Neural cell (in vitro differentiated cells): ENCODE measurements around the gene IFRD2. TPM values are rescaled to one million over a fixed set of nuclear protein-coding genes. Genes with fewer than 3 reads are reported as not detected.

Source experiments
- H2AFZ ChIP-seq: fragments of 200-600, 300-800 bp; sonication (generic), shearing (Covaris generic); 2 replicates; pipeline ENCODE4 v1.6.0; 2014; ENCODE audit warnings: low read depth, mild to moderate bottlenecking, antibody characterized with exemption, low read length, moderate library complexity
- H3F3A ChIP-seq: fragments of 200-600 bp; shearing (Covaris generic); 2 replicates; pipeline ENCODE4 v1.6.1; 2016; ENCODE audit warnings: mild to moderate bottlenecking, moderate library complexity, mixed read lengths, antibody characterized with exemption, low read length; ENCODE audit not compliant: insufficient read depth, poor library complexity, severe bottlenecking
- H3K27ac ChIP-seq: fragments of 200-600, 300-800 bp; sonication (generic), shearing (Covaris generic); 2 replicates; pipeline ENCODE4 v1.5.1; 2014; ENCODE audit warnings: mild to moderate bottlenecking, low read length, moderate library complexity
- H3K27me3 ChIP-seq: fragments of 300-800, 200-600 bp; sonication (generic), shearing (Covaris generic); 2 replicates; pipeline ENCODE4 v1.6.0; 2014; ENCODE audit warnings: mild to moderate bottlenecking, low read depth, low read length, moderate library complexity; ENCODE audit not compliant: insufficient read depth
- H3K36me3 ChIP-seq: fragments of 300-800, 200-600 bp; sonication (generic), shearing (Covaris generic); 2 replicates; pipeline ENCODE4 v1.5.1; 2014; ENCODE audit warnings: mild to moderate bottlenecking, antibody characterized with exemption, low read length, moderate library complexity; ENCODE audit not compliant: insufficient read depth
- H3K4me2 ChIP-seq: fragments of 300-800, 200-600 bp; sonication (generic), shearing (Covaris generic); 2 replicates; pipeline ENCODE4 v1.6.0; 2014; ENCODE audit warnings: mild to moderate bottlenecking, low read length
- H3K4me3 ChIP-seq: fragments of 300-800, 200-600 bp; sonication (generic), shearing (Covaris generic); 2 replicates; pipeline ENCODE4 v1.5.1; 2014; ENCODE audit warnings: mild to moderate bottlenecking, low read length, moderate library complexity
- H3K79me2 ChIP-seq: fragments of 200-600 bp; shearing (Covaris generic); replicated peaks from 2 replicates; pipeline ENCODE4 v1.6.0; 2014; ENCODE audit warnings: mild to moderate bottlenecking, low read length, moderate library complexity; ENCODE audit not compliant: insufficient read depth
- H3K9ac ChIP-seq: fragments of 300-800, 200-600 bp; sonication (generic), shearing (Covaris generic); 2 replicates; pipeline ENCODE4 v1.6.1; 2016; ENCODE audit warnings: mild to moderate bottlenecking, low read length, mixed read lengths
- H3K9me2 ChIP-seq: fragments of 200-600 bp; shearing (Covaris generic); 2 replicates; pipeline ENCODE4 v1.6.1; 2016; ENCODE audit warnings: mild to moderate bottlenecking, low read length, mixed read lengths; ENCODE audit not compliant: insufficient read depth
- H3K9me3 ChIP-seq: fragments of 200-600, 300-800 bp; sonication (generic), shearing (Covaris generic); 2 replicates; pipeline ENCODE4 v1.6.1; 2016; ENCODE audit warnings: mild to moderate bottlenecking, mixed run types, low read length, moderate library complexity, mixed read lengths
- H4K20me1 ChIP-seq: fragments of 200-600 bp; shearing (Covaris generic); 2 replicates; pipeline ENCODE4 v1.6.1; 2016; ENCODE audit warnings: mild to moderate bottlenecking, mixed run types; ENCODE audit not compliant: insufficient read depth
- CTCF ChIP-seq: fragments of 450-650 bp; IDR thresholded peaks from 2 replicates; pipeline ENCODE4 v1.5.1; 2014; ENCODE audit warnings: antibody characterized with exemption, mild to moderate bottlenecking, moderate library complexity; ENCODE audit not compliant: poor library complexity, severe bottlenecking
- EP300 ChIP-seq: fragments of 450-650 bp; conservative IDR thresholded peaks from 2 replicates; pipeline ENCODE4 v1.6.1; 2014; ENCODE audit warnings: antibody characterized with exemption, mild to moderate bottlenecking, moderate library complexity; ENCODE audit not compliant: poor library complexity, severe bottlenecking
- EZH2 ChIP-seq: fragments of 200-600, 300-800 bp; shearing (Covaris generic), sonication (generic); IDR thresholded peaks from 2 replicates; pipeline ENCODE4 v1.6.1; 2014; ENCODE audit warnings: antibody characterized with exemption, low read length, borderline replicate concordance, mild to moderate bottlenecking; ENCODE audit not compliant: insufficient read depth, poor library complexity, severe bottlenecking
- MXI1 ChIP-seq: fragments of 450-650 bp; conservative IDR thresholded peaks from 2 replicates; pipeline ENCODE4 v1.6.1; 2014; ENCODE audit warnings: antibody characterized with exemption, mild to moderate bottlenecking; ENCODE audit not compliant: poor library complexity, severe bottlenecking
- POLR2AphosphoS5 ChIP-seq: IDR thresholded peaks from 2 replicates; pipeline ENCODE4 v1.6.1; 2012
- RAD21 ChIP-seq: fragments of 450-650 bp; conservative IDR thresholded peaks from 2 replicates; pipeline ENCODE4 v1.6.1; 2014; ENCODE audit warnings: antibody characterized with exemption, mild to moderate bottlenecking, moderate library complexity
- REST ChIP-seq: IDR thresholded peaks from 2 replicates; pipeline ENCODE4 v1.6.1; 2012; ENCODE audit warnings: borderline replicate concordance
- SMC3 ChIP-seq: fragments of 450-650 bp; conservative IDR thresholded peaks from 2 replicates; pipeline ENCODE4 v1.6.1; 2014; ENCODE audit warnings: antibody characterized with exemption, mild to moderate bottlenecking, moderate library complexity; ENCODE audit not compliant: poor library complexity
- TAF1 ChIP-seq: IDR thresholded peaks from 2 replicates; pipeline ENCODE4 v1.6.1; 2012; ENCODE audit warnings: low read depth
- polyA plus RNA-seq: library from polyadenylated mRNA; depleted of rRNA; stranded (reverse); fragments of >200 nt; gene quantifications from 2 replicates; pipeline ENCODE4 v1.2.3, GENCODE V29; 2014

The IFRD2 gene
- polyA plus RNA-seq, 1 donor from 2014 or later = 41.8 TPM

GRCh38 chr3:50279255-50280016, 12.8 kb downstream of the IFRD2 start:
- H3K27ac ChIP-seq = no peak overlapping the region

GRCh38 chr3:50278880-50279224, 13.4 kb downstream of the IFRD2 start, which contains the start of gene LSMEM2:
TSS of gene LSMEM2 (plus strand) at chr3:50279087. CDS start at chr3:50279114, 27 bp downstream.
- Histone ChIP-seq H2AFZ (no peak within 1 kb of the TSS), H3K4me3 (no peak within 1 kb of the TSS), H3K9me3 (no peaks in the 10 kb centered on the region), H3K4me2 (no peak within 1 kb of the TSS), H3F3A (no peaks in the 10 kb centered on the region), H3K36me3 (no peaks in the 10 kb centered on the region), H3K9me2 (no peaks in the 10 kb centered on the region), H3K27ac (no peak within 1 kb of the TSS), H4K20me1 (no peaks in the 10 kb centered on the region), H3K79me2 (no peaks in the 10 kb centered on the region), H3K27me3 (peaks cover 23% of the 10 kb centered on the region), H3K9ac (no peak within 1 kb of the TSS)
- no peak for TF ChIP-seq EZH2
- no peak for TF ChIP-seq RAD21
- no peak for TF ChIP-seq SMC3
- no peak for TF ChIP-seq TAF1
- TF ChIP-seq POLR2AphosphoS5 = no peak
- no peak for TF ChIP-seq CTCF

More at GRCh38 chr3:50279255-50280016, 12.8 kb downstream of the IFRD2 start:
- Histone ChIP-seq H3K4me3 (no peak overlapping the region), H3K79me2 (no peaks in the 10 kb centered on the region), H3K36me3 (no peaks in the 10 kb centered on the region), H2AFZ (no peak overlapping the region), H3K9me2 (no peaks in the 10 kb centered on the region), H3K4me2 (no peak overlapping the region), H4K20me1 (no peaks in the 10 kb centered on the region), H3F3A (no peaks in the 10 kb centered on the region), H3K9me3 (no peaks in the 10 kb centered on the region), H3K9ac (no peak overlapping the region), H3K27me3 (peaks cover 17% of the 10 kb centered on the region)
- no peak for TF ChIP-seq REST
- TF ChIP-seq MXI1 = no peak
- no peak for TF ChIP-seq CTCF
- TF ChIP-seq SMC3 = no peak
- TF ChIP-seq EZH2 = no peak
- no peak for TF ChIP-seq RAD21
- TF ChIP-seq TAF1 = no peak
- TF ChIP-seq EP300 = no peak
- no peak for TF ChIP-seq POLR2AphosphoS5
